ENCODE data around the gene MATCAP1.

GRCh38 chr16:67164599-67165061, 19.1 kb downstream of the MATCAP1 start, which contains the start of gene HSF4:
- TF ChIP-seq CTCF (optimal IDR thresholded peaks at IDR 0.05 in 1 of 3, IDR thresholded peaks at IDR 0.05 in 1 of 3, conservative IDR thresholded peaks at IDR 0.05 in 1 of 3; ENCODE audit: extremely low read depth in 1 of 3, insufficient read depth in 2 of 3, low read length in 3 of 3), result no peak
- no peak for TF ChIP-seq EZH2 (IDR thresholded peaks at IDR 0.05; ENCODE audit: low read length)
